OCI-LY7 (cell line): ENCODE data around the gene PIM3. TPM values are rescaled to one million over a fixed set of nuclear protein-coding genes. Genes with fewer than 3 reads are reported as not detected.

ENCODE experiments used
- BruUV-seq: library from RNA; stranded (reverse); fragments of 400-500 nt; replicated peaks from 2 replicates; lab custom pipeline; 2021; lab: Mats Ljungman, UMichigan
- CTCF ChIA-PET: fragments of 300-600 bp; sonication (Branson Sonifier 250); formaldehyde crosslinking; loops from one replicate; lab custom pipeline; 2022; ENCODE audit warnings: antibody characterized with exemption; ENCODE audit not compliant: unreplicated experiment; lab: Charles Lee
- POLR2A ChIA-PET: fragments of 300-600 bp; sonication (Branson Sonifier 250); formaldehyde crosslinking; loops from one replicate; lab custom pipeline; 2022; ENCODE audit warnings: antibody characterized with exemption; lab: Charles Lee
- DNase-seq: peaks from one replicate; pipeline ENCODE4 v3.0.0-alpha.2; 2015; ENCODE audit warnings: low spot score
- H2AFZ ChIP-seq: fragments of 200-600 bp; sonication (generic), shearing (Covaris generic); 2 replicates; pipeline ENCODE4 v1.6.1; 2014; ENCODE audit warnings: mild to moderate bottlenecking, antibody characterized with exemption, low read length, moderate library complexity
- H3K27ac ChIP-seq: fragments of 200-600 bp; sonication (generic); 2 replicates; pipeline ENCODE4 v1.5.1; 2014; ENCODE audit warnings: mixed run types, low read depth, mild to moderate bottlenecking, moderate library complexity, low read length, inconsistent platforms; ENCODE audit not compliant: poor library complexity, severe bottlenecking
- H3K36me3 ChIP-seq: fragments of 200-600 bp; sonication (generic); 2 replicates; pipeline ENCODE4 v1.6.1; 2014; ENCODE audit warnings: mild to moderate bottlenecking, antibody characterized with exemption, low read length, moderate library complexity, mixed read lengths; ENCODE audit not compliant: insufficient read depth
- H3K4me1 ChIP-seq: fragments of 200-600 bp; sonication (generic); 2 replicates; pipeline ENCODE4 v1.5.1; 2014; ENCODE audit warnings: mild to moderate bottlenecking, low read length; ENCODE audit not compliant: insufficient read depth, poor library complexity, severe bottlenecking
- H3K4me2 ChIP-seq: fragments of 200-600 bp; sonication (generic); 2 replicates; pipeline ENCODE4 v1.6.1; 2014; ENCODE audit warnings: mild to moderate bottlenecking, low read length
- H3K4me3 ChIP-seq: fragments of 200-600 bp; sonication (generic); 2 replicates; pipeline ENCODE4 v1.5.1; 2014; ENCODE audit warnings: mild to moderate bottlenecking, low read depth, low read length; ENCODE audit not compliant: poor library complexity, severe bottlenecking
- H3K79me2 ChIP-seq: fragments of 200-600 bp; sonication (generic); 2 replicates; pipeline ENCODE4 v1.6.1; 2016; ENCODE audit warnings: low read depth, mild to moderate bottlenecking, low read length, moderate library complexity, mixed read lengths; ENCODE audit not compliant: insufficient read depth
- H3K9me2 ChIP-seq: fragments of 200-600 bp; sonication (generic); 2 replicates; pipeline ENCODE4 v1.6.1; 2016; ENCODE audit warnings: mild to moderate bottlenecking, low read length, mixed read lengths; ENCODE audit not compliant: insufficient read depth
- H3K9me3 ChIP-seq: fragments of 200-600 bp; sonication (generic); 2 replicates; pipeline ENCODE4 v1.6.1; 2014; ENCODE audit warnings: mild to moderate bottlenecking, mixed run types, low read length, mixed read lengths
- H4K20me1 ChIP-seq: fragments of 200-600 bp; sonication (generic); 2 replicates; pipeline ENCODE4 v1.6.1; 2014; ENCODE audit warnings: mild to moderate bottlenecking, antibody characterized with exemption, low read length, moderate library complexity, mixed read lengths; ENCODE audit not compliant: insufficient read depth
- CTCF ChIP-seq: fragments of 200-600 bp; sonication (generic); conservative IDR thresholded peaks from 2 replicates; pipeline ENCODE4 v1.5.1; 2014; ENCODE audit warnings: mild to moderate bottlenecking, antibody characterized with exemption, low read length, moderate library complexity, mixed read lengths
- EZH2phosphoT487 ChIP-seq: fragments of 200-600 bp; sonication (generic); IDR thresholded peaks from 2 replicates; pipeline ENCODE4 v1.6.1; 2018; ENCODE audit warnings: low read depth, borderline replicate concordance, mild to moderate bottlenecking, mixed run types, antibody characterized with exemption, low read length, moderate library complexity, mixed read lengths
- intact Hi-C: fragments of 100-400 bp; cut with micrococcal nuclease; formaldehyde crosslinking; loops from one replicate; pipeline ENCODE4 v1.10.0; 2022; ENCODE audit not compliant: unreplicated experiment
- total RNA-seq, 2 experiments: library from RNA; depleted of rRNA in 1 of 2; stranded (reverse); fragments of >200 nt in 1 of 2; shearing (Covaris generic) in 1 of 2; gene quantifications; 2 replicates each; pipeline ENCODE4 v1.2.3, GENCODE V29; 2014 to 2022

Gene PIM3
- total RNA-seq, 2 experiments from 2014 or later, result 60.5 to 81.7 TPM

GRCh38 chr22:49951986-49952896 lies 8.3 kb upstream of the PIM3 start:
- Histone ChIP-seq H4K20me1 (no peaks in the 10 kb centered on the region), H3K4me3 (no peak overlapping the region), H3K27ac (no peak overlapping the region), H2AFZ (no peak overlapping the region), H3K79me2 (no peaks in the 10 kb centered on the region), H3K9me3 (no peaks in the 10 kb centered on the region), H3K9me2 (no peaks in the 10 kb centered on the region), H3K4me1 (peaks cover 4% of the 10 kb centered on the region), H3K4me2 (no peak overlapping the region), H3K36me3 (no peaks in the 10 kb centered on the region)
- TF ChIP-seq EZH2phosphoT487, result no peak
- TF ChIP-seq CTCF, result no peak
- BruUV-seq, result no TSS peak
- DNase-seq, result no peak
- intact Hi-C loops, result no loop called here
- POLR2A ChIA-PET, result no interaction called here
- CTCF ChIA-PET, result interaction anchor here (0.6 kb wide), 2 partner anchors 16 to 1861 kb away, joined by 4 to 6 read pairs; no protein-coding TSS in a partner anchor

DNA sequence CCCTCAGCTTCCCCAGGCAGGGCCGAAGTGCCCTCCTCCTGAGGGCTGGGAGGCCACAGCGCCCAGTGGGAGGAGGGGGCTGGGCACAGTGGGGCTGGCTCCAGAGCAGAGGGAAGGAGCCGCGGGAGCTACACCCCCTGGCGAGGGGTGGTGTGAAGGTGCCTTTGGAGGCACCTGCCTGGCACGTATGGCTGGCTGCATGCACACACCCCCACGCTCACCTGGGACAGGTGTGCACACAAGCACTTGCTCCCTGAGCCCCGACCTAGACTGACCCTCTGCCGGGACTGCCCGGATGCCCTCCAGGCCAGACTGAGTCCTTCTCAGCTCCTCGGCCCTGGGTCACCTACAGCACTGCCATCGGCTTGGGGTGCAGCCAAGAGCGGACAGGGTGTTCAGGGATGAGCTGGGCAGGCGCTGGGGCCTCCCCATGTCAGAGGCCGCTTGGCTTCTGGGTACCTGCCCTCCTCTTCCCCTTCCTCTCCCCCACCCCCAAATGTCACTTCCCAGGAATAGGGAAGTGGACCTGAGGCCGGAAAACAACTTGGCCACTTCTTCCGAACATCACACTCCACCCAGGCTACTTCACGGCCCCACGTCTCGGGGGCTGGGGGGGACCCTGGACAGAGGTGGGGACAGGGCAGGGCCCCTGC lies 7.4 kb upstream of the PIM3 start:
- no TSS peak for BruUV-seq
- H3K27ac ChIP-seq, result no peak overlapping the region
- H3K9me3 ChIP-seq, result no peaks in the 10 kb centered on the region
- no peak overlapping the region for H3K4me2 ChIP-seq
- ChIA-PET CTCF (no interaction called here), POLR2A (no interaction called here)
- no peak for DNase-seq
- H4K20me1 ChIP-seq, result no peaks in the 10 kb centered on the region
- no peak overlapping the region for H2AFZ ChIP-seq
- H3K9me2 ChIP-seq, result no peaks in the 10 kb centered on the region
- no peaks in the 10 kb centered on the region for H3K36me3 ChIP-seq
- H3K79me2 ChIP-seq, result no peaks in the 10 kb centered on the region
- peaks cover 4% of the 10 kb centered on the region for H3K4me1 ChIP-seq
- TF ChIP-seq CTCF (no peak), EZH2phosphoT487 (no peak)
- no peak overlapping the region for H3K4me3 ChIP-seq
- intact Hi-C loops, result no loop called here
